ENCODE data around the gene PLEKHG4B.
"Not testable (repeated sequence)": the region's sequence is repeated elsewhere in the genome, so short reads cannot be mapped to it uniquely, and the experiment has no call there.

PLEKHG4B gene

GRCh38 chr5:91556-92263 is at the start of gene PLEKHG4B:
Gene PLEKHG4B, plus strand, starts transcription at chr5:92168. Its CDS starts 64 bp downstream, at chr5:92232.
- peak; percentile 92 for DNase-seq

GRCh38 chr5:42250-42649 is 49.7 kb upstream of the PLEKHG4B start:
- DNase-seq = no peak

GRCh38 chr5:48192-48591 is 43.8 kb upstream of the PLEKHG4B start:
- peak; percentile 26 for DNase-seq

DNA sequence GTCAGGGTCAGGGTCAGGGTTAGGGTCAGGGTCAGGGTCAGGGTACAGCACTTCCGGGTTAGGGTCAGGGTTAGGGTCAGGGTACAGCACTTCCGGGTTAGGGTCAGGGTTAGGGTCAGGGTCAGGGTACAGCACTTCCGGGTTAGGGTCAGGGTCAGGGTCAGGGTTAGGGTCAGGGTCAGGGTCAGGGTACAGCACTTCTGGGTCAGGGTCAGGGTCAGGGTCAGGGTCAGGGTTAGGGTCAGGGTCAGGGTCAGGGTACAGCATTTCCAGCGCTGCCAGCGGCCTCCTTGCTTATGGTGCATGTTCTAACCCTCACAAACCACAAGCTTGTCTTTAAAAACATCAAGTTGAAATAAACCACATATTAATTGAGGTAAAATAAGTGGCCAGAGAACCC is 42.4 kb upstream of the PLEKHG4B start:
- DNase-seq = not testable (repeated sequence)

GRCh38 chr5:49953-50544 is 41.9 kb upstream of the PLEKHG4B start:
- no peak for DNase-seq

GRCh38 chr5:50724-51499 is 41.1 kb upstream of the PLEKHG4B start:
- DNase-seq = no peak

- DNase-seq = no peak
These were observed 40.5 kb upstream of the PLEKHG4B start for GRCh38 chr5:51500-51823.

DNA sequence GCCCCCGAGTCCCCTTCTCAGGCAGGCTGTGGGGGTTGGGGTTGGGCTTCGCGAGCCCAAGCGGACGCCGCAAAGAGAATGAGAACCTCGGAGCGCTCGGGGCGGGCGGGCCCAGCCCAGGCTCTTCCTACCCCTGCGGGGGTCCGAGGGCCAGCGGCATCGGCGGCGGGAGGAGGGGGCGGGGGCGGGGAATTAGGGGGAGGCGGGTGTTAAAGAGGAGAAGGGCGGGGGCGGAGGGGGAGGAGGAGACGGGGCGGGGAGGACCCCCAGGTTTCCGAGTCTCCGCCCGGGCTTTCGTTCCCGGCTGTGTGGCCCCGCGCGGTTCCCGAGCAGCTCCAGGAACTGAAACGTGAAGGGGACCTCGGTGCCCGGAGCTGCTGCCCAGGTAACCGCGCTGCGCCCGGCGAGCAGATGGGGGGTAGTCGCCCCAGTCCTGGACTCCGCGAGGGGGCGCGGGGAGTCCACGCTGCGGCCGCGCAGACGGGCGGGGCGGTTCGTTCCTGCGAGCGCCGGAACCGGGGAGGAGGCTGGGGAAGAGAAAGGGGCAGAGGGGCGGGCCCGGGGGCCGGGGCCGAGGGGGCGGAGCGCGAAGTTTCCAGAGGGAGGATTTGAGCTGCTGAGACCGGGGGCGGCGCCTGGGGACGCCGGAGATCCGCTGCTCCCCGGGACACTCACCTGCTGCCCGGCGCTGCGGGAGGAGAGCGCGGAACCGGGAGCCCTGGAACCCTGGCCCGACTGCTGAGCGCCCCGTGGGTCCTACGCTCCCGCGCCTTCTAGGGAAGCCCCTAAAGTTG is 38.4 kb upstream of the PLEKHG4B start:
- DNase-seq = peak; percentile 77

GRCh38 chr5:54175-54730 is 37.7 kb upstream of the PLEKHG4B start:
- DNase-seq = no peak

- DNase-seq = no peak
These were observed 36.9 kb upstream of the PLEKHG4B start for GRCh38 chr5:54876-55569.

DNA sequence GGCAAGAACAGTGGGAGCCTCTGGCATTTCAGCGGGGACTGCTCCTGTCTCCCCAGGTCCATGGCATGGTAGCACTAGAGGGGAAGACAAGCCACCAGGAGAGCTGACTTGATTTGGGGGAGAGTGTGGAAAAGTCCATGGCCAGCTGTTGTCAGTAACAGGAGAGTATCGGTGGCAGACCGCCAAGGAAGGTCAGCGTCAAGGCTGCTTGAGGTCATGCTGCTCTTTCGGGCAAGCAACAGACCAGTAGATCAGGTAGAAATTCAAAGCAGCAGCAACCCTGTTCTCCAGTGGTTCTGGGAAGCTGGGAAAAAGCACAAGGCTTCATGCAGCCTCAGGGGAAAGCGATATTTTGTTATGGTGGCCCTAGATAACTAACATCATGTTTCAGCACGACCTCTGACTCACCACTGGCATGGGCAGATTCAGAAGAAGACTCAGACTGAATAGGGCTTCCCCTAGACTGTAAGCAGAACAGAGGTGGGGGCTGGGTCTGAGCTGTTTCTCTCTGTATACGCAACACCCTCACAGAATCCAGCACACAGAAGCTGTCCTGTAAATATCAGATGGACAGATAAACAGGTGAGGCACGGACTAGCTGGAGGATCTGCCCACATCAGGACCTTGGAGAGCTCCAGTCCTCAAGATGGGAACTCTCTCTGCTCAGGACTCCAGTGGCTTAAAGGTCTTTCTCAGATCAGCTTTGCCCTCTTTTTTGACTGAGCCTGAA is 35.2 kb upstream of the PLEKHG4B start:
- no peak for DNase-seq

DNA sequence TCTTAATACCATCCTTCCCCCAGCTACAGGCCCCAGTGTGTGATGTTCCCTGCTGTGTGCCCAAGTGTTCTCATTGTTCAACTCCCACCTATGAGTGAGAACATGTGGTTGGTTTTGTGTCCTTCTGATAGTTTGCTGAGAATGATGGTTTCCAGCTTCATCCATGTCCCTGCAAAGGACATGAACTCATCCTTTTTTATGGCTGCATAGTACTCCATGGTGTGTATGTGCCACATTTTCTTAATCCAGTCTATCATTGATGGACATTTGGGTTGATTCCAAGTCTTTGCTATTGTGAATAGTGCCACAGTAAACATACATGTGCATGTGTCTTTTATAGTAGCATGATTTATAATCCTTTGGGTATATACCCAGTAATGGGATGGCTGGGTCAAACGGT is 31.7 kb upstream of the PLEKHG4B start:
- not testable (repeated sequence) for DNase-seq

GRCh38 chr5:70440-70839 is 21.5 kb upstream of the PLEKHG4B start:
- no peak for DNase-seq

DNA sequence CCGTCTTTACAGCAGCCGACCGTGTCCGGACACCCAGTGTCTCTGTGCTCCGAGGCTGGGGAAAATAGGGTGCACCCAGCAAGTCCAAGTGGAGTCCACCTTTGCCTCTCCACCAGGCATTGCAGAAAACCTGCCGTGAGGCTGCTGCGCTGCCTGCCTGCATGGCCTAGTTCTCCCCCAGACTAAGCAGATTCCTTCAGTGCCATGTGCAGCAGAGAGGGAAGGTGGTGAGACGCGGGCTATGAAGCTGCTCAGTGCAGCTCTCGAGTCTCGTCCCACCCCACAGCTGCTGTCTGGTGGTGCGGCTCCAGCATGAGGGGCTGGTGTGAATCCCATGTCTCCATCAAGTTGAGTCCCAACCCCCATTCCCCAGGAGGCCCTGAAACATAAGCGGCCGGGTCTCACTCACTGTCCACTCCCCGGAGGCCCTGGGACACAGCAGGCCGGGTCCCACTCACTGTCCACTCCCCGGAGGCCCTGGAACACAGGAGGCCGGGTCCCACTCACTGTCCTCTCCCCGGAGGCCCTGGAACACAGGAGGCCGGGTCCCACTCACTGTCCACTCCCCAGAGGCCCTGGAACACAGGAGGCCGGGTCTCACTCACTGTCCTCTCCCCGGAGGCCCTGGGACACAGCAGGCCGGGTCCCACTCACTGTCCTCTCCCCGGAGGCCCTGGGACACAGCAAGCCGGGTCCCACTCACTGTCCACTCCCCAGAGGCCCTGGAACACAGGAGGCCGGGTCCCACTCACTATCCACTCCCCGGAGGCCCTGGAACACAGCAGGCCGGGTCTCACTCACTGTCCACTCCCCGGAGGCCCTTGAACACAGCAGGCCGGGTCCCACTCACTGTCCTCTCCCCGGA is 19.4 kb upstream of the PLEKHG4B start:
- not testable (repeated sequence) for DNase-seq

- not testable (repeated sequence) for DNase-seq
These were observed 18.9 kb upstream of the PLEKHG4B start for GRCh38 chr5:73181-73447.

- no peak for DNase-seq
These were observed 18.0 kb upstream of the PLEKHG4B start for GRCh38 chr5:73768-74502.

DNA sequence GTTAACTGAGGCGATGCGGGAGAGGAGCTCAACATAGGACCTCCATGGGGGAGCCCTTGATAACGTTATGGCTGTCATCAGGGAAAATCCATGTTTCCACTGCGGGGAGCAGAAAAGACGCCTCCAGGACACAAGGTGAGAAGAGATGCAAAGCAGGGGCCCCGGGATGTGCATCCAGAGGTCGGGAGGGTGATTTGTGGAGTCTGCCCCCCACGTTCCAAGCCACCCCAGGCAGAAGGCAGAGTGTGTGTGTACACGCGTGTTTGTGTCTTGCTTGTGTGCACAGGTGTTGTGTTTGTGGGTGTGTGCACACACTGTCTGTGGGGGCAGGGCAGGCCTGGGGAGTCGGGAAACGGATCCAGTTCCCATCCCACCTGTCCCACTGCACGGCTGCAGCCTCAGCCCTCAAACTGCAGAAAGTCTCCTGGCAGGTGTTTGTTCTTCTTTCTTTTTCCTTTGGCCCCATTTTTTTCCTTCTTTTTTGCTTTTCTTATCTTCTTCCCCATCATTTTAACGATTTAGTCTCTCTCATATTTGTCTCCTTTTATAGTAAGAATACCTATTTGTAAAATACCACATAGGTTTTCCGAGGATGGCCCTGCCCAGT is 17.4 kb upstream of the PLEKHG4B start:
- no peak for DNase-seq

- no peak for DNase-seq
These were observed 16.3 kb upstream of the PLEKHG4B start for GRCh38 chr5:75331-76320.
